Loucy (cell line): ENCODE data around the gene TMEM82.

Experiments used
- EZH2phosphoT487 ChIP-seq: fragments of 200-600 bp; IDR thresholded peaks from 2 replicates; pipeline ENCODE4 v1.6.1; 2018; ENCODE audit warnings: antibody characterized with exemption, mild to moderate bottlenecking, moderate library complexity, borderline replicate concordance
- TF ChIP-seq, protein P1 (sequence below): fragments of 200-600 bp; sonication (generic); conservative IDR thresholded peaks from 2 replicates; pipeline ENCODE4 v1.5.1; 2014; ENCODE audit warnings: mild to moderate bottlenecking, antibody characterized with exemption, low read length

DNA sequence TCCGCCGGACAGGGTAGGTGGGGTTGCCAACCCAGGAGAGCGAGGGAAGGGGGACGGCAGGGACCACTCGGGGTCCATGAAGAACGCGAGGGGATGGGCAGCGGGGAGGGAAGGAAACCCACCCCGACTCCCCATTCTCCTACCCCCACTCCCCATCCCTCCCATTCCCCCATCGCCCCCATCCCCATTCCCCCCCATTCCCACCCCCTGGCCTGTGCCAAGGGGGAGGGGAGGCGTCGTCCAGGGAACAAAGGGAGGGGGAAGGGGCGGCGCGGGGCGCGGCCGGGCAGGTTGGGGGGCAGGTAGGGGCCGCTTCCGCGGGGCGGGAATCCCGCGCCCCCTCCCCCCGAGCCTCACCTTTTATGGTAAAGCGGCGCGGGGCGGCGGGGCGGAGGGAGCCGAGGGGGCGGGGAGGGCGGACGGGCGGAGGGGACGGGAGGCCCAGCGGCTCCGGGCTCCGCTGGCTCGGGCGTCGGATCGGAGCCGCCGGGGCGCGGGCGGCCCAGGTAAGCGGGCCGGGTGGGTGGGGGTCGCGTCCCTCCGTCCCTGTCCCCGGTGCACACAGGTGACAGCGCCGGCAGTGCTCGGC lies 16.1 kb downstream of the TMEM82 start, which contains the start of gene FBLIM1:
- TF ChIP-seq, protein P1, sequence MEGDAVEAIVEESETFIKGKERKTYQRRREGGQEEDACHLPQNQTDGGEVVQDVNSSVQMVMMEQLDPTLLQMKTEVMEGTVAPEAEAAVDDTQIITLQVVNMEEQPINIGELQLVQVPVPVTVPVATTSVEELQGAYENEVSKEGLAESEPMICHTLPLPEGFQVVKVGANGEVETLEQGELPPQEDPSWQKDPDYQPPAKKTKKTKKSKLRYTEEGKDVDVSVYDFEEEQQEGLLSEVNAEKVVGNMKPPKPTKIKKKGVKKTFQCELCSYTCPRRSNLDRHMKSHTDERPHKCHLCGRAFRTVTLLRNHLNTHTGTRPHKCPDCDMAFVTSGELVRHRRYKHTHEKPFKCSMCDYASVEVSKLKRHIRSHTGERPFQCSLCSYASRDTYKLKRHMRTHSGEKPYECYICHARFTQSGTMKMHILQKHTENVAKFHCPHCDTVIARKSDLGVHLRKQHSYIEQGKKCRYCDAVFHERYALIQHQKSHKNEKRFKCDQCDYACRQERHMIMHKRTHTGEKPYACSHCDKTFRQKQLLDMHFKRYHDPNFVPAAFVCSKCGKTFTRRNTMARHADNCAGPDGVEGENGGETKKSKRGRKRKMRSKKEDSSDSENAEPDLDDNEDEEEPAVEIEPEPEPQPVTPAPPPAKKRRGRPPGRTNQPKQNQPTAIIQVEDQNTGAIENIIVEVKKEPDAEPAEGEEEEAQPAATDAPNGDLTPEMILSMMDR, result no peak
- TF ChIP-seq EZH2phosphoT487, result no peak
